Muscle of leg (tissue), 11 donors: ENCODE data around the gene CCRL2. TPM values are rescaled to one million over a fixed set of nuclear protein-coding genes. Genes with fewer than 3 reads are reported as not detected.
A peak's percentile ranks its signal among the peaks of the same experiment; 100 is the strongest.

ENCODE experiments used
- DNase-seq: peaks from one replicate; pipeline ENCODE4 v3.0.0; 2013
- H3K27ac ChIP-seq: one replicate; pipeline ENCODE4 v1.5.1; 2013; ENCODE audit warnings: mild to moderate bottlenecking, low read length, control low read depth
- H3K27me3 ChIP-seq: one replicate; pipeline ENCODE4 v1.6.1; 2013; ENCODE audit warnings: low read length; ENCODE audit not compliant: control insufficient read depth, insufficient read depth
- H3K36me3 ChIP-seq: one replicate; pipeline ENCODE4 v1.6.1; 2013; ENCODE audit warnings: low read length; ENCODE audit not compliant: control insufficient read depth, insufficient read depth
- H3K4me1 ChIP-seq: one replicate; pipeline ENCODE4 v1.6.1; 2013; ENCODE audit warnings: low read length; ENCODE audit not compliant: control insufficient read depth, insufficient read depth
- H3K4me3 ChIP-seq: one replicate; pipeline ENCODE4 v1.5.1; 2013; ENCODE audit warnings: low read length, control low read depth
- H3K9me3 ChIP-seq: replicated peaks from 2 replicates; pipeline ENCODE4 v1.6.1; 2013; ENCODE audit warnings: low read depth, low read length; ENCODE audit not compliant: control insufficient read depth
- WGBS: methylation state at CpG from one replicate; pipeline ENCODE4 v1.1.5; 2013; ENCODE audit warnings: missing lambda C conversion rate; ENCODE audit not compliant: insufficient coverage; 5-methylcytosine and 5-hydroxymethylcytosine counted together
- polyA plus RNA-seq, 8 donors: library from polyadenylated mRNA; unstranded; fragments of 120-200 nt; gene quantifications; one replicate each; pipeline versions ENCODE4 v1.2.1 to v1.2.3, GENCODE V29; 2013; ENCODE audit warnings: inconsistent platforms in 1 of 8, low replicate concordance in 1 of 8; ENCODE audit not compliant: insufficient read length in 8 of 8, insufficient read depth in 1 of 8
- total RNA-seq: library from RNA; stranded (reverse); fragments of 120-200 nt; gene quantifications from one replicate; pipeline ENCODE4 v1.2.4, GENCODE V29; 2013

The CCRL2 gene
- total and polyA plus RNA-seq, 9 donors: 0.36 to 1.4 (median 0.57) TPM

DNA sequence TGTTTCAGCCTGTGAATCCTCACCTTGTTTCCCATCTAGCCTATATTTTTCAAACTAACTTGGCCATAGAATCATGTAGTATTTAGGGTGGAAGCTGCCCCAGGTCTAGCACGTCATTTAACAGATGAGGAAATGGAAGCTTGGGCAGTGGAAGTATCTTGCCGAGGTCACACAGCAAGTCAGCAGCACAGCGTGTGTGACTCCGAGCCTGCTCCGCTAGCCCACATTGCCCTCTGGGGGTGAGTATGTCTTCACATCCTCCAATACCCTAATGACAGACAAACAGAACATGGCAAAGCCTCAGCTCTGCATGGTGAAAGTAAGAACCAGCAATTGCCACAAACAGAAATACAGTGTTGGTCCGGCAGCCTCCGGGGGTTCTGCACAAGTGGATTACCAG is 38.5 kb upstream of the CCRL2 start:
- DNase-seq: peak; percentile 73
- H3K27ac ChIP-seq: no peak overlapping the region
- WGBS: 60% methylated on average over 2 of the region's 7 CpGs

DNA sequence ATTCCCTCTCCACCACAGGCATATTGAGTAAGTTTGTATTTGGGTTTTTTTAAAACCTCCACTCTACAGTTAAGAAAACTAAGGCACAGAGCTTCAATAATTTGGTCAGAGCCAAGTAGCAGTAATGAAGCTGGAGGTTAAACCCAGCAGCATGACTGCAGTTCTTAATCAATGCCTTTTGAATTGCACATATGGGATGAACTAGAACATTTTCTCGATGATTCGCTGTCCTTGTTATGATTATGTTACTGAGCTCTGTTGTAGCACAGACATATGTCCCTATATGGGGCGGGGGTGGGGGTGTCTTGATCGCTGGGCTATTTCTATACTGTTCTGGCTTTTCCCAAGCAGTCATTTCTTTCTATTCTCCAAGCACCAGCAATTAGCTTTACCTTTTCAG is 37.9 kb upstream of the CCRL2 start:
- Histone ChIP-seq H3K27ac (peak overlapping the region; percentile 42), H3K4me3 (no peak overlapping the region), H3K36me3 (no peaks in the 10 kb centered on the region), H3K4me1 (no peaks in the 10 kb centered on the region), H3K27me3 (peaks cover 13% of the 10 kb centered on the region), H3K9me3 (no peaks in the 10 kb centered on the region)
- no peak for DNase-seq
- 53% methylated on average over 2 of the region's 4 CpGs for WGBS

More for the DNA sequence above, 38.5 kb upstream of the CCRL2 start:
- Histone ChIP-seq H3K4me3 (no peak overlapping the region), H3K9me3 (no peaks in the 10 kb centered on the region), H3K27me3 (peaks cover 11% of the 10 kb centered on the region), H3K36me3 (no peaks in the 10 kb centered on the region), H3K4me1 (no peaks in the 10 kb centered on the region)

DNA sequence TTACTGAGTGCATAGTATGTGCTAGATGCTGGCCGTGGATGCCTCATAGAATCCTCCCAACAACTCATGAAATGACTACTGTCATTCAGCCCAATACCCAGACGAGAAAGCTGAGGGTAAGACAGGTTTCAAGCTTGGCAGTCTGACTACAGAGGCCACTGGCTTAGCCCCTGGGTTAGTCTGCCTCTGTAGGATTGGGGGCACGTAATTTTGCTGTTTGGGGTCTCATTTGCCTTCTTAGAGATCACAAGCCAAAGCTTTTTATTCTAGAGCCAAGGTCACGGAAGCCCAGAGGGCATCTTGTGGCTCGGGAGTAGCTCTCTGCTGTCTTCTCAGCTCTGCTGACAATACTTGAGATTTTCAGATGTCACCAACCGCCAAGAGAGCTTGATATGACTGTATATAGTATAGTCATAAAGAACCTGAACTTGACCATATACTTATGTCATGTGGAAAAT is 37.4 kb upstream of the CCRL2 start:
- no peak for DNase-seq
- Histone ChIP-seq H3K27me3 (peaks cover 18% of the 10 kb centered on the region), H3K27ac (peak overlapping the region; percentile 42), H3K9me3 (no peaks in the 10 kb centered on the region), H3K4me3 (no peak overlapping the region), H3K4me1 (no peaks in the 10 kb centered on the region), H3K36me3 (no peaks in the 10 kb centered on the region)
- WGBS: 50% methylated on average over 1 of the region's 6 CpGs

DNA sequence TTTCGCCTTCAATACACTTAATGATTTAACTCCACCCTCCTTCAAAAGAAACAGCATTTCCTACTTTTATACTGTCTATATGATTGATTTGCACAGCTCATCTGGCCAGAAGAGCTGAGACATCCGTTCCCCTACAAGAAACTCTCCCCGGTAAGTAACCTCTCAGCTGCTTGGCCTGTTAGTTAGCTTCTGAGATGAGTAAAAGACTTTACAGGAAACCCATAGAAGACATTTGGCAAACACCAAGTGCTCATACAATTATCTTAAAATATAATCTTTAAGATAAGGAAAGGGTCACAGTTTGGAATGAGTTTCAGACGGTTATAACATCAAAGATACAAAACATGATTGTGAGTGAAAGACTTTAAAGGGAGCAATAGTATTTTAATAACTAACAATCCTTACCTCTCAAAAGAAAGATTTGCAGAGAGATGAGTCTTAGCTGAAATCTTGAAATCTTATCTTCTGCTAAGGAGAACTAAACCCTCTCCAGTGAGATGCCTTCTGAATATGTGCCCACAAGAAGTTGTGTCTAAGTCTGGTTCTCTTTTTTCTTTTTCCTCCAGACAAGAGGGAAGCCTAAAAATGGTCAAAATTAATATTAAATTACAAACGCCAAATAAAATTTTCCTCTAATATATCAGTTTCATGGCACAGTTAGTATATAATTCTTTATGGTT is 36.1 kb upstream of the CCRL2 start, which contains the start of gene CCR5:
Gene CCR5 (plus strand): TSS at position 108 of the 680 bp plus-strand sequence. CDS start 1,957 bp downstream, outside the sequence.
- H3K9me3 ChIP-seq: no peaks in the 10 kb centered on the region
- H3K4me1 ChIP-seq: no peaks in the 10 kb centered on the region
- H3K36me3 ChIP-seq: no peaks in the 10 kb centered on the region
- peaks cover 17% of the 10 kb centered on the region for H3K27me3 ChIP-seq
- DNase-seq: no peak
- H3K27ac ChIP-seq: peak within 1 kb of the TSS; percentile 42
- WGBS: 80% methylated on average over 1 of the region's 5 CpGs
- H3K4me3 ChIP-seq: peak within 1 kb of the TSS; percentile 15

DNA sequence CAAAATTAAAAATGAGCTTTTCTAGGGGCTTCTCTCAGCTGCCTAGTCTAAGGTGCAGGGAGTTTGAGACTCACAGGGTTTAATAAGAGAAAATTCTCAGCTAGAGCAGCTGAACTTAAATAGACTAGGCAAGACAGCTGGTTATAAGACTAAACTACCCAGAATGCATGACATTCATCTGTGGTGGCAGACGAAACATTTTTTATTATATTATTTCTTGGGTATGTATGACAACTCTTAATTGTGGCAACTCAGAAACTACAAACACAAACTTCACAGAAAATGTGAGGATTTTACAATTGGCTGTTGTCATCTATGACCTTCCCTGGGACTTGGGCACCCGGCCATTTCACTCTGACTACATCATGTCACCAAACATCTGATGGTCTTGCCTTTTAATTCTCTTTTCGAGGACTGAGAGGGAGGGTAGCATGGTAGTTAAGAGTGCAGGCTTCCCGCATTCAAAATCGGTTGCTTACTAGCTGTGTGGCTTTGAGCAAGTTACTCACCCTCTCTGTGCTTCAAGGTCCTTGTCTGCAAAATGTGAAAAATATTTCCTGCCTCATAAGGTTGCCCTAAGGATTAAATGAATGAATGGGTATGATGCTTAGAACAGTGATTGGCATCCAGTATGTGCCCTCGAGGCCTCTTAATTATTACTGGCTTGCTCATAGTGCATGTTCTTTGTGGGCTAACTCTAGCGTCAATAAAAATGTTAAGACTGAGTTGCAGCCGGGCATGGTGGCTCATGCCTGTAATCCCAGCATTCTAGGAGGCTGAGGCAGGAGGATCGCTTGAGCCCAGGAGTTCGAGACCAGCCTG is 35.3 kb upstream of the CCRL2 start:
- peaks cover 19% of the 10 kb centered on the region for H3K27me3 ChIP-seq
- H3K4me1 ChIP-seq: no peaks in the 10 kb centered on the region
- H3K27ac ChIP-seq: no peak overlapping the region
- H3K9me3 ChIP-seq: no peaks in the 10 kb centered on the region
- 89% methylated on average over 4 of the region's 10 CpGs for WGBS
- no peak overlapping the region for H3K4me3 ChIP-seq
- no peaks in the 10 kb centered on the region for H3K36me3 ChIP-seq
- no peak for DNase-seq

DNA sequence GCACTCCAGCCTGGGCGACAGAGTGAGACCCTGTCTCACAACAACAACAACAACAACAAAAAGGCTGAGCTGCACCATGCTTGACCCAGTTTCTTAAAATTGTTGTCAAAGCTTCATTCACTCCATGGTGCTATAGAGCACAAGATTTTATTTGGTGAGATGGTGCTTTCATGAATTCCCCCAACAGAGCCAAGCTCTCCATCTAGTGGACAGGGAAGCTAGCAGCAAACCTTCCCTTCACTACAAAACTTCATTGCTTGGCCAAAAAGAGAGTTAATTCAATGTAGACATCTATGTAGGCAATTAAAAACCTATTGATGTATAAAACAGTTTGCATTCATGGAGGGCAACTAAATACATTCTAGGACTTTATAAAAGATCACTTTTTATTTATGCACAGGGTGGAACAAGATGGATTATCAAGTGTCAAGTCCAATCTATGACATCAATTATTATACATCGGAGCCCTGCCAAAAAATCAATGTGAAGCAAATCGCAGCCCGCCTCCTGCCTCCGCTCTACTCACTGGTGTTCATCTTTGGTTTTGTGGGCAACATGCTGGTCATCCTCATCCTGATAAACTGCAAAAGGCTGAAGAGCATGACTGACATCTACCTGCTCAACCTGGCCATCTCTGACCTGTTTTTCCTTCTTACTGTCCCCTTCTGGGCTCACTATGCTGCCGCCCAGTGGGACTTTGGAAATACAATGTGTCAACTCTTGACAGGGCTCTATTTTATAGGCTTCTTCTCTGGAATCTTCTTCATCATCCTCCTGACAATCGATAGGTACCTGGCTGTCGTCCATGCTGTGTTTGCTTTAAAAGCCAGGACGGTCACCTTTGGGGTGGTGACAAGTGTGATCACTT is 34.3 kb upstream of the CCRL2 start:
- H3K9me3 ChIP-seq: no peaks in the 10 kb centered on the region
- H3K4me3 ChIP-seq: no peak overlapping the region
- no peak overlapping the region for H3K27ac ChIP-seq

DNA sequence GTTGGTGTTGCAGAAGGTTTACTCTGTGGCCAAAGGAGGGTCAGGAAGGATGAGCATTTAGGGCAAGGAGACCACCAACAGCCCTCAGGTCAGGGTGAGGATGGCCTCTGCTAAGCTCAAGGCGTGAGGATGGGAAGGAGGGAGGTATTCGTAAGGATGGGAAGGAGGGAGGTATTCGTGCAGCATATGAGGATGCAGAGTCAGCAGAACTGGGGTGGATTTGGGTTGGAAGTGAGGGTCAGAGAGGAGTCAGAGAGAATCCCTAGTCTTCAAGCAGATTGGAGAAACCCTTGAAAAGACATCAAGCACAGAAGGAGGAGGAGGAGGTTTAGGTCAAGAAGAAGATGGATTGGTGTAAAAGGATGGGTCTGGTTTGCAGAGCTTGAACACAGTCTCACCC is 32.3 kb upstream of the CCRL2 start:
- 74% methylated on average over 3 of the region's 3 CpGs for WGBS
- DNase-seq: no peak
- no peak overlapping the region for H3K27ac ChIP-seq
- H3K27me3 ChIP-seq: peaks cover 17% of the 10 kb centered on the region
- H3K4me3 ChIP-seq: no peak overlapping the region
- no peaks in the 10 kb centered on the region for H3K4me1 ChIP-seq
- no peaks in the 10 kb centered on the region for H3K36me3 ChIP-seq
- H3K9me3 ChIP-seq: no peaks in the 10 kb centered on the region

More for the DNA sequence above, 34.3 kb upstream of the CCRL2 start:
- Histone ChIP-seq H3K36me3 (no peaks in the 10 kb centered on the region), H3K4me1 (no peaks in the 10 kb centered on the region), H3K27me3 (peaks cover 23% of the 10 kb centered on the region)
- no peak for DNase-seq
- 81% methylated on average over 4 of the region's 9 CpGs for WGBS

DNA sequence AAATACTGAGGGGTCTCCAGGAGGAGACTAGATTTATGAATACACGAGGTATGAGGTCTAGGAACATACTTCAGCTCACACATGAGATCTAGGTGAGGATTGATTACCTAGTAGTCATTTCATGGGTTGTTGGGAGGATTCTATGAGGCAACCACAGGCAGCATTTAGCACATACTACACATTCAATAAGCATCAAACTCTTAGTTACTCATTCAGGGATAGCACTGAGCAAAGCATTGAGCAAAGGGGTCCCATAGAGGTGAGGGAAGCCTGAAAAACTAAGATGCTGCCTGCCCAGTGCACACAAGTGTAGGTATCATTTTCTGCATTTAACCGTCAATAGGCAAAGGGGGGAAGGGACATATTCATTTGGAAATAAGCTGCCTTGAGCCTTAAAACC is 31.8 kb upstream of the CCRL2 start:
- no peaks in the 10 kb centered on the region for H3K9me3 ChIP-seq
- H3K36me3 ChIP-seq: no peaks in the 10 kb centered on the region
- no peaks in the 10 kb centered on the region for H3K4me1 ChIP-seq
- no peak for DNase-seq
- peaks cover 16% of the 10 kb centered on the region for H3K27me3 ChIP-seq
- WGBS: no CpG with 5 or more reads among the region's 2 CpGs
- no peak overlapping the region for H3K27ac ChIP-seq
- no peak overlapping the region for H3K4me3 ChIP-seq

DNA sequence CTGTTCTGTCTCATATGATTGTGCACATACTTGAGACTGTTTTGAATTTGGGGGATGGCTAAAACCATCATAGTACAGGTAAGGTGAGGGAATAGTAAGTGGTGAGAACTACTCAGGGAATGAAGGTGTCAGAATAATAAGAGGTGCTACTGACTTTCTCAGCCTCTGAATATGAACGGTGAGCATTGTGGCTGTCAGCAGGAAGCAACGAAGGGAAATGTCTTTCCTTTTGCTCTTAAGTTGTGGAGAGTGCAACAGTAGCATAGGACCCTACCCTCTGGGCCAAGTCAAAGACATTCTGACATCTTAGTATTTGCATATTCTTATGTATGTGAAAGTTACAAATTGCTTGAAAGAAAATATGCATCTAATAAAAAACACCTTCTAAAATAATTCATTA is 31.2 kb upstream of the CCRL2 start:
- Histone ChIP-seq H3K9me3 (no peaks in the 10 kb centered on the region), H3K36me3 (no peaks in the 10 kb centered on the region), H3K4me1 (peaks cover 5% of the 10 kb centered on the region), H3K4me3 (no peak overlapping the region), H3K27me3 (peaks cover 16% of the 10 kb centered on the region), H3K27ac (no peak overlapping the region)
- 25% methylated on average over 1 of the region's 2 CpGs for WGBS
- no peak for DNase-seq
